SK-N-SH treated with all-trans-retinoic acid at 6 μM for 48 hours (cell line): Measurements from ENCODE around the gene SLC43A3.

Experiments
- ARNTL ChIP-seq: fragments of 450-650 bp; formaldehyde crosslinking; IDR thresholded peaks from 2 replicates; pipeline ENCODE4 v1.5.0; 2020; ENCODE audit warnings: low read depth, mild to moderate bottlenecking, moderate library complexity, borderline replicate concordance
- CREB5 ChIP-seq: fragments of 250-450 bp; sonication (Bioruptor Pico); IDR thresholded peaks from 2 replicates; pipeline ENCODE4 v1.5.1; 2020; ENCODE audit warnings: low read depth, mild to moderate bottlenecking, moderate library complexity
- GLIS3 ChIP-seq: fragments of 250-450 bp; sonication (Bioruptor Pico); IDR thresholded peaks from 2 replicates; pipeline ENCODE4 v1.5.0; 2020; ENCODE audit warnings: mild to moderate bottlenecking, moderate library complexity
- ISL1 ChIP-seq: fragments of 250-450 bp; sonication (Bioruptor Pico); IDR thresholded peaks from 2 replicates; pipeline ENCODE4 v2.1.2; 2022; ENCODE audit warnings: mild to moderate bottlenecking, moderate library complexity
- PATZ1 ChIP-seq: fragments of 250-450 bp; sonication (Bioruptor Pico); IDR thresholded peaks from 2 replicates; pipeline ENCODE4 v1.8.0; 2020; ENCODE audit warnings: mild to moderate bottlenecking, moderate library complexity, borderline replicate concordance
- POU6F1 ChIP-seq: fragments of 250-450 bp; sonication (Bioruptor Pico); IDR thresholded peaks from 2 replicates; pipeline ENCODE4 v1.8.0; 2021; ENCODE audit warnings: low read depth, mild to moderate bottlenecking, moderate library complexity, borderline replicate concordance
- PPARA ChIP-seq: fragments of 250-450 bp; sonication (Bioruptor Pico); IDR thresholded peaks from 2 replicates; pipeline ENCODE4 v1.5.0; 2020; ENCODE audit warnings: mild to moderate bottlenecking, borderline replicate concordance
- RARB ChIP-seq: fragments of 250-450 bp; sonication (Bioruptor Pico); IDR thresholded peaks from 2 replicates; pipeline ENCODE4 v1.8.0; 2021; ENCODE audit warnings: mild to moderate bottlenecking, moderate library complexity
- TSHZ2 ChIP-seq: fragments of 250-450 bp; sonication (Bioruptor Pico); IDR thresholded peaks from 2 replicates; pipeline ENCODE4 v1.5.0; 2020; ENCODE audit warnings: mild to moderate bottlenecking, moderate library complexity
- ZC3H10 ChIP-seq: fragments of 250-450 bp; sonication (Bioruptor Pico); IDR thresholded peaks from 2 replicates; pipeline ENCODE4 v1.5.1; 2021; ENCODE audit warnings: mild to moderate bottlenecking, moderate library complexity
- ZFP3 ChIP-seq: fragments of 250-450 bp; sonication (Bioruptor Pico); IDR thresholded peaks from 2 replicates; pipeline ENCODE4 v1.5.0; 2020; ENCODE audit warnings: mild to moderate bottlenecking, moderate library complexity
- ZFP30 ChIP-seq: fragments of 450-650 bp; formaldehyde crosslinking; IDR thresholded peaks from 2 replicates; pipeline ENCODE4 v1.5.0; 2022; ENCODE audit warnings: mild to moderate bottlenecking, moderate library complexity
- ZNF565 ChIP-seq: fragments of 450-650 bp; formaldehyde crosslinking; conservative IDR thresholded peaks from 2 replicates; pipeline ENCODE4 v1.5.0; 2020; ENCODE audit warnings: low read depth, mild to moderate bottlenecking, moderate library complexity

- TF ChIP-seq PATZ1 (CRISPR knock-in tag) (no peak), GLIS3 (CRISPR knock-in tag) (no peak), POU6F1 (CRISPR knock-in tag) (no peak), TSHZ2 (CRISPR knock-in tag) (no peak), ZFP30 (CRISPR knock-in tag) (no peak), ZC3H10 (CRISPR knock-in tag) (no peak), ZFP3 (CRISPR knock-in tag) (no peak), ZNF565 (no peak), ISL1 (CRISPR knock-in tag) (no peak), CREB5 (CRISPR knock-in tag) (no peak), PPARA (CRISPR knock-in tag) (no peak), ARNTL (CRISPR knock-in tag) (no peak), RARB (CRISPR knock-in tag) (no peak)
These were observed 34.1 kb upstream of the SLC43A3 start for GRCh38 chr11:57460758-57461749.
